Renal pelvis (tissue), 4 donors: ENCODE measurements around the gene SH3RF1. TPM values are rescaled to one million over a fixed set of nuclear protein-coding genes. Genes with fewer than 3 reads are reported as not detected.

Experiments used
- DNase-seq: peaks from one replicate; pipeline ENCODE4 v3.0.0-alpha.2; 2013
- polyA plus RNA-seq, 3 donors: library from polyadenylated mRNA; unstranded; fragments of 120-200 nt; gene quantifications; one replicate each; pipeline ENCODE4 v1.2.1, GENCODE V29; 2013; ENCODE audit not compliant: insufficient read length in 3 of 3

SH3RF1 gene
- polyA plus RNA-seq, 3 donors, result 27.9 to 32.2 (median 29.5) TPM

DNA sequence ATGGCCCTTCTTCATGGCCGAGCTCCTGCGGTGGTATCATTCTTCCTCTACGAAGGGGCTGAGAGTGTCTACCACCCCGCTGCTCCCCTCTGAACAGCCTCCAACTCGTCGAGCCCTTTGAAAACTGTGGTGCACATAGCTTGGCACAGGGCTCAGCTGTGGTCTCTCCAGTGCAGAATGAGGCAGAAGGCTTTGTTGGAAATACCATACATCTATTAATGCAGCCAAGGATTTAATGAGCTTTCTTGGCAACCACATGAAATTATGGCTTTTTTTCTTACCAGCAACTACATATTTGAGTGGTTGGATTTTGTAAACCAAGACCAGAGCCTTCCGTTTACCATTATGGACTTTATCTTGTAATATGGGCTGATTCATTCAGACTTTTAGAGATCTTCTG is 199.0 kb downstream of the SH3RF1 start:
- DNase-seq, result no peak

DNA sequence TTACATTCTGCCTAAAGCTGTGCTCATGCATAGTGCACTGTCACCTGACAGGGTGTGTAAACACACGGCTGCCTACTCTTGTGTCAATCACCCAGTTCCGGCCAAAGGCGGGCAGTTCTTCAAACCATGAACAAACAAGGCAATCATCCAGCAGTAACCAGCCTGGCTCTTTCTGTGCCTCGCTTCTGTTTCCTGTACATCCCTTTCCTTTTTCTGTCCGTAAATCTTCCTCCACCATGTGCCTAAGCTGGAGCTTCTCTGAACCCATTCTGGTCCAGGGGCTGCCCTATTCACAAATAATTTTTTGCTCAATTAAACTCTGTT is 199.9 kb downstream of the SH3RF1 start:
- DNase-seq, result no peak

DNA sequence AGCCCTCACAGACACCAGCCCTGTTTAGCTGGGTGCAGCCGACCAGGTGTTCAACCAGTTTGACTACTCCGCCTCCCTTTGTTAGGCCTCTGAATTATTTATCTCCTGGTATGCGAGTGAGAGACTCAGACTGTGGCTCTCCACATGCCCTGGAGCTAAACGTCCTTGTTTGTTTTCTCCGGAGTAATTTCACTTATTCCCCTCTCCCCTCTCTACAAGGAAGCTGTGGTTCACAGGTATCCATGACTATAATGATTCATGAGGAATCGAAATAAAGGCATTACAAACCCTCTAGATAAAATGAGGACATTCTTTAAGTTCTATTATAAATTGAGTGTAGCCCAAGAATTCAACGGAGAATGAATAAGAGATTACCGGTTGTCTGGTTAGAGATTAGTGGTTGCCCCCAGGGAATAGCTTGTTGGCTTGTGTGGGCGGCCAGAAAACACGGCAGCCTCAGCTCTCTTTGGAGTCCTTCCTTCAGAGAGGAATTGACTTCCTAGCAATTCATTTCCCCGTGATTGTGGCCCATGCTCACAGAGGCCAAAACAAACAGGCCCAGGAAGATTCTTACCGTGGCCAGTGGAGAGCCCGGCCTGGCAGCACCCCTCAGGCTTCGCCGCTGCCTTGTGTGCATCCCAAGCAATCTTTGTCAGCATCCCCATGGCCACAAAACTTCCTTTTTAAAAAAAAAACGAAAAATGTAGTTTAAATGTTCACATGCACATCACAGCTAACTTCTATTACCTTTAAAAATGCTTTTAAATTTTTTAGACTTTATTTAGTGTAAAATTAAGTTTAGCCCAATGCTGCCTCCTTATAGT is 200.5 kb downstream of the SH3RF1 start:
- DNase-seq, result peak; percentile 46

- DNase-seq, result no peak
Measured at GRCh38 chr4:169068423-169068822, 202.3 kb downstream of the SH3RF1 start.

GRCh38 chr4:169066934-169067333 is 203.8 kb downstream of the SH3RF1 start:
- DNase-seq, result no peak

GRCh38 chr4:169064296-169064695 is 206.5 kb downstream of the SH3RF1 start:
- DNase-seq, result no peak

GRCh38 chr4:169063441-169063840 is 207.3 kb downstream of the SH3RF1 start:
- no peak for DNase-seq

- no peak for DNase-seq
Measured at GRCh38 chr4:169062897-169063244, 207.9 kb downstream of the SH3RF1 start.

GRCh38 chr4:169061386-169061785 is 209.4 kb downstream of the SH3RF1 start:
- DNase-seq, result no peak

GRCh38 chr4:169060391-169061091 is 210.2 kb downstream of the SH3RF1 start:
- DNase-seq, result no peak

DNA sequence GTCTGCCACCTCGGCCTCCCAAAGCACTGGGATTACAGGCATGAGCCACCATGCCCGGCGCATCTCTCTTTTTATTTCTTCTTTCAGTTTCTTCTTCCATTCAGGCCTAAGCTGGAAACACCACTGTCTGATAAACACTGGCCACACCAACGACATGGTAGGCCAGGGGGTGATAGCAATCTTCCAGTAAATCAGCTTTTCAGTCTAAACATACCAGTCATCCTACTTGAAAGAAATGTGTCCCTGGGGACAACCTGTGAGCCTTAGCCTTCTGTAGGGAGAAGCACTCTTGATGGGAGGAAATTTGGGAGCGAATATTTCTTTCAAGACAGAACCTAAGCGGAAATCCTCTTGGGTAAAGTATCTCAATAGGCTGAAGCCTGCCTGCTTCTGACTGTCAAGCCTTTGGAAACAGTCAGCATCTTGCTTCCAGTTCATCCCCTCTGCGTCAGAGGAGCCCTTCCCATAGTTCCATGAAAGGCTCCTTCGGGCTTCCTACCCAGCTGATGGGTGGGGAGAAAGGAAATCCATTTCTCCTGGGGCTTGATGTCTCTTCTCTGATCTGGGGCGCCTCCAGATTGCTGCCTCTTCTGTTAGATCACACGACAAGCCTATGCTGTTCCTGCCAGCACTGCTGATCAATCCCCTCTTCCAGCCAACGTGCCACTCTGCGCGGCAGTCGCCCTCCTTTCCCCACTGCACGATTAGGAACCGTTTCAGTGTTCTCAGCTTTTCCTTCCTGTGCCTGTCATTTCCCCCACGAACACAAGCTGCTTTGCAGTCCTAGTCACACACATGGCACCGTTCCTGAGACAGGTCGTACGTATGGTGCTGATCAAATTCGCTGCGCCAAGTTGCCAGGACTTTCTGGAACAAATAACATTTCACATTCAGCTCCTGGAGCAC is 211.2 kb downstream of the SH3RF1 start:
- no peak for DNase-seq

GRCh38 chr4:169058312-169058711 is 212.4 kb downstream of the SH3RF1 start:
- DNase-seq, result no peak

- DNase-seq, result no peak
Measured at GRCh38 chr4:169054879-169055278, 215.9 kb downstream of the SH3RF1 start.

DNA sequence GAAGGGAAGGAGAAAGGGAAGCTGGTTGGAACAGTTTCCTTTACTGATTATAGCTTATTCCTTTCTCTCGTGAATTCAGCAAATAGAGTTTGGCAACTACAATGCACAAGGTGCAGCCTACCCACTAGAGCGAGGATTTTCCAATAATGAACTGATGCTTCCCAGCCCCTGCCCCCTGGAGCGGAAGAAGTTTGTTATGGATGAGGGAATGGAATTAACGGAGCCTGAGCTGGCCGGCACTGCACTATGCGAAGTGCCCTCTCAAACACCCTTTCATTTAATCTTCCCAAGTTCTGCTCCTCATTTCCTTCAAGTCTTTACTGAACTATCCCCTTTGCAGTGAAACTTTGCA is 218.2 kb downstream of the SH3RF1 start:
- DNase-seq, result no peak

GRCh38 chr4:169051761-169052593 is 218.8 kb downstream of the SH3RF1 start:
- no peak for DNase-seq

DNA sequence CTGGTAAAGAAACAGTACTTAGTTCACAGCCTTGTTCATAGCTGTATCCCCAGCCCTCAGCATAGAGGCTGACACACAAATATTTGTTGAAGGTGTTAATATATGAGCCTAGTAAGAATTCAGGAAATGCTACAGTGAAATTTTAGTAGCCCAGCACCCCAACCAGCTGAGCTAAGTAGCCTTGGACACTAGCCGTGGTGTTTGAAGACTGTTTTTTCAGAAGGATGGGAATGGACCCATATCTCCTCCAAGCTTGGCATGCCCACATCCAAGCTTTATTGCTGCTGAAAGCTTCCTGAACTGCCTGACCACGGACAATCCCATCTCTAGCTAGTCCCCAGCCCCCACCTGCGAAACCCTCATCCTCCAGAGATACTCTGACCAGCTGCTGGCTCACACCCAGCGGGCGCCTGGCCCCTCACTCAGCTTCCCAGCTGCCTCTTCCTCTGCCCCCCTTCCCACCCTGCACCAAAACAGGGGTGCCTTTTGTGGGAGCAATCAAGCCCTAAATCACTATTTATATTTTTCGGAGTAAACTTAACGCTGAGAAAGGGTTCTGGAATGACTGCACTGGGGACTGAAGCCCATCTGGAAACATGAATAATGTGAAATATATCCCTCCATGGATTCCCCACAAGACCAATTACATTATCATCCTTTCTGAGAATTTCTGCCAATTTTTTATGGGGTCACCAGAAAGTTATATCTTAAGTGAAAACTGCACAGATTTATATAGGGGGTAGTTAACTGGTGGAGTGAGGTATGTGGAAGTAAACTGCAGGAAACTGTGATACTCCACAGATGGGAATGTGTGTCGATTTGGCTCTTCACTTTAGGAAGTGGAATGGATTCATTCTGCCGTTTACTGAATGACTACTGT is 219.6 kb downstream of the SH3RF1 start:
- DNase-seq, result no peak

- DNase-seq, result no peak
Measured at GRCh38 chr4:169050284-169050683, 220.5 kb downstream of the SH3RF1 start.

DNA sequence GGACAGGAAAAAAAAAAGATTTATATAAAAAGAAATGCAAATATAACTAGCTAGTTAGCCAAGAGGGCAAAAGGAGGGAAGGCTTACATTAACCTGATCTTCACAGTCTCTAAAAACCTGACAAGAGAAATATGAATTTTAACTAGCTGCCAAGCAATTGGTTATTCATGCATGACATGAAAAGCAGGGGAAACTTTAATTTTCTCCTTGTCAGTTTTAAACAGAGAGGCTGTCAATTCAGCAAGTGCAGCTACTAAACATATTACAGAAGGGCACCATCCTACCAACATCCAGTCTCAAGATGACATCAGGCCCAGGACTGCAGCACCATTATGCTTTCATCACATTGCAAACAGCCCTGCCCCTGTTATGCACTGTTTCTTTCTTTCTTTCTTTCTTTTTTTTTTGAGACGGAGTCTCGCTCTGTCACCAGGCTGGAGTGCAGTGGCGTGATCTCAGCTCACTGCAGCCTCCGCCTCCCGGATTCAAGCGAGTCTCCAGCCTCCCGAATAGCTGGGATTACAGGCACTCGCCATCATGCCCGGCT is 221.8 kb downstream of the SH3RF1 start:
- no peak for DNase-seq

DNA sequence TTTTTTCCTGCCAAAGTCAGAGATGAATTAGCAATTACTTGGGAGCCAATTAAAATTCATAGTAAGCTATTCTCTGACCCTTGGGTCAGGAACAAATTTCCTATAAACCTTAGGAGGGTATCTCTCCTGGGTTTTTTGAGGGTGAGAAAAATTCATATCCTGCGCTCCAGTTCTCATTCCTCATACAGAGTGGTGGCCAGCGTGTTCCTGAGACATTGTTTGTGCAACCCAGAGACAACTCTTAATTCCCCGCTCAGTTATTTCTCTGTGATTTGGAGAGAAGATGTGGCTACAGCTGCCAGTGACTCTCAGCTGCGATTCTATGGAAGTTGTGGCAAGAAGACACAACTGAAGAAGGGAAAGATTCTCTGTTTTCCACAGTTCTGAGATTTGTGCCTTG is 222.8 kb downstream of the SH3RF1 start:
- DNase-seq, result no peak

GRCh38 chr4:169045862-169046584 is 224.7 kb downstream of the SH3RF1 start:
- DNase-seq, result no peak
